Astrocyte (in vitro differentiated cells and primary cell): ENCODE measurements around the gene ACHE. TPM values are rescaled to one million over a fixed set of nuclear protein-coding genes. Genes with fewer than 3 reads are reported as not detected.
"Not testable (repeated sequence)": the region's sequence is repeated elsewhere in the genome, so short reads cannot be mapped to it uniquely, and the experiment has no call there.

Source experiments
- DNase-seq: peaks from one replicate; pipeline ENCODE4 v3.0.0-alpha.2; 2010; ENCODE audit warnings: low read depth
- FAIRE-seq: peaks from 2 replicates; lab custom pipeline; 2011; peaks lifted over from hg19 to GRCh38; lab: Jason Lieb, UNC
- H2AFZ ChIP-seq: 2 replicates; pipeline ENCODE4 v1.6.0; 2012; ENCODE audit warnings: low read depth, low read length, inconsistent platforms
- H3K27ac ChIP-seq: 2 replicates; pipeline ENCODE4 v1.5.1; 2011; ENCODE audit warnings: low read depth, low read length, inconsistent platforms
- H3K27me3 ChIP-seq: 2 replicates; pipeline ENCODE4 v1.6.0; 2011; ENCODE audit warnings: low read length, inconsistent platforms; ENCODE audit not compliant: insufficient read depth
- H3K36me3 ChIP-seq: 2 replicates; pipeline ENCODE4 v1.5.1; 2011; ENCODE audit warnings: low read length, inconsistent platforms; ENCODE audit not compliant: insufficient read depth
- H3K4me1 ChIP-seq: 2 replicates; pipeline ENCODE4 v1.5.1; 2011; ENCODE audit warnings: low read length, inconsistent platforms; ENCODE audit not compliant: insufficient read depth
- H3K4me2 ChIP-seq: 2 replicates; pipeline ENCODE4 v1.6.0; 2012; ENCODE audit warnings: low read length, inconsistent platforms
- H3K4me3 ChIP-seq: 2 replicates; pipeline ENCODE4 v1.5.1; 2011; ENCODE audit warnings: low read depth, mild to moderate bottlenecking, low read length, inconsistent platforms; ENCODE audit not compliant: insufficient read depth
- H3K79me2 ChIP-seq: 2 replicates; pipeline ENCODE4 v1.6.0; 2012; ENCODE audit warnings: mild to moderate bottlenecking, low read length, inconsistent platforms; ENCODE audit not compliant: insufficient read depth
- H3K9ac ChIP-seq: 2 replicates; pipeline ENCODE4 v1.6.0; 2012; ENCODE audit warnings: mild to moderate bottlenecking, low read length, inconsistent platforms
- H3K9me3 ChIP-seq: 2 replicates; pipeline ENCODE4 v1.5.1; 2012; ENCODE audit warnings: low read depth, mild to moderate bottlenecking, low read length, inconsistent platforms; ENCODE audit not compliant: insufficient read depth
- H4K20me1 ChIP-seq: 2 replicates; pipeline ENCODE4 v1.6.0; 2012; ENCODE audit warnings: low read length, inconsistent platforms; ENCODE audit not compliant: insufficient read depth
- H3K27ac Mint-ChIP-seq: one replicate; pipeline ENCODE4 v1.8.0; 2021; ENCODE audit warnings: mild to moderate bottlenecking, mixed read lengths; ENCODE audit not compliant: unreplicated experiment
- H3K27me3 Mint-ChIP-seq: one replicate; pipeline ENCODE4 v1.8.0; 2021; ENCODE audit warnings: low read depth, mixed read lengths; ENCODE audit not compliant: unreplicated experiment
- H3K36me3 Mint-ChIP-seq: one replicate; pipeline ENCODE4 v1.8.0; 2021; ENCODE audit warnings: low read depth, mixed read lengths; ENCODE audit not compliant: unreplicated experiment
- H3K4me1 Mint-ChIP-seq: one replicate; pipeline ENCODE4 v1.8.0; 2021; ENCODE audit warnings: low read depth, mixed read lengths; ENCODE audit not compliant: unreplicated experiment
- H3K4me3 Mint-ChIP-seq: one replicate; pipeline ENCODE4 v1.8.0; 2021; ENCODE audit warnings: mild to moderate bottlenecking, moderate library complexity, mixed read lengths; ENCODE audit not compliant: unreplicated experiment
- H3K9me3 Mint-ChIP-seq: one replicate; pipeline ENCODE4 v1.8.0; 2021; ENCODE audit warnings: mild to moderate bottlenecking, mixed read lengths; ENCODE audit not compliant: unreplicated experiment
- EZH2 ChIP-seq: IDR thresholded peaks from 2 replicates; pipeline ENCODE4 v1.6.1; 2012; ENCODE audit warnings: mild to moderate bottlenecking, low read length, inconsistent platforms; ENCODE audit not compliant: insufficient read depth
- total RNA-seq: library from RNA; stranded (reverse); gene quantifications from 2 replicates; pipeline ENCODE4 v1.2.1, GENCODE V29; 2021
- TF ChIP-seq, protein P1 (sequence below): IDR thresholded peaks from 2 replicates; pipeline ENCODE4 v1.5.1; 2011; ENCODE audit warnings: low read depth, mild to moderate bottlenecking, inconsistent platforms, low read length, moderate library complexity; ENCODE audit not compliant: insufficient read depth

The ACHE gene
- total RNA-seq, 1 donor from 2014 or later, result 18.9 TPM

DNA sequence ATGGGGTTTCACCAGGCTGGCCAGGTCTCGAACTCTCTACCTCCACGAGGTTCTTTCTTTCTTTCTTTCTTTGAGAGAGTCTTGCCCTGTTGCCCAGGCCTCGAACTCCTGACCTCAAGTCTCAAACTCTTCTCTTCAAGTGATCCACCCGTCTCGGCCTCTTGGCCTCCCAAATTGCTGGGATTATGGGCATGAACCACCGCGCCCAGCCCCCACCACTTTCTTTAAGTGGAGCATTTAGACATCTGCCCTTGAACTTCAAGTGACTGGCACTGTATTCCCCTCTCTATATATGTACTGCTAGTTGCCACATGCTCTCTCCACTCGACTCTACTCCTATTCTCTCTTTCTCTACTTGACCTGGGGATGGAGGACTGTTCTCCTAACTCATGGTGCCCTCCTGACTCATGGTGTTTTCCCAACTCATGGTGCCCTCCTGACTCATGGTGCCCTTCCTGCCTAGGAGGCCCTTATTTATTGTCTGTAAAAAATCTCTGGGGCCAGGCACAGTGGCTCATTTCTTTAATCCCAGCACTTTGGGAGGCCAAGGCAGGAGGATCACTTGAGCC, 19.3 kb upstream of the ACHE start:
- Histone ChIP-seq H2AFZ (no peak overlapping the region), H3K9me3 (no peaks in the 10 kb centered on the region), H3K4me2 (no peak overlapping the region), H3K27me3 (peaks cover 2% of the 10 kb centered on the region), H3K4me1 (no peaks in the 10 kb centered on the region), H3K79me2 (no peaks in the 10 kb centered on the region), H3K4me3 (no peak overlapping the region), H3K9ac (no peak overlapping the region), H3K36me3 (no peaks in the 10 kb centered on the region), H3K27ac (no peak overlapping the region), H4K20me1 (no peaks in the 10 kb centered on the region)
- H3K27ac Mint-ChIP-seq, result no peak overlapping the region
- peaks cover 3% of the 10 kb centered on the region for H3K9me3 Mint-ChIP-seq
- H3K4me3 Mint-ChIP-seq, result no peak overlapping the region
- H3K36me3 Mint-ChIP-seq, result no peaks in the 10 kb centered on the region
- H3K4me1 Mint-ChIP-seq, result peaks cover 1% of the 10 kb centered on the region
- peaks cover 6% of the 10 kb centered on the region for H3K27me3 Mint-ChIP-seq
- TF ChIP-seq EZH2, result no peak
- TF ChIP-seq, protein P1, sequence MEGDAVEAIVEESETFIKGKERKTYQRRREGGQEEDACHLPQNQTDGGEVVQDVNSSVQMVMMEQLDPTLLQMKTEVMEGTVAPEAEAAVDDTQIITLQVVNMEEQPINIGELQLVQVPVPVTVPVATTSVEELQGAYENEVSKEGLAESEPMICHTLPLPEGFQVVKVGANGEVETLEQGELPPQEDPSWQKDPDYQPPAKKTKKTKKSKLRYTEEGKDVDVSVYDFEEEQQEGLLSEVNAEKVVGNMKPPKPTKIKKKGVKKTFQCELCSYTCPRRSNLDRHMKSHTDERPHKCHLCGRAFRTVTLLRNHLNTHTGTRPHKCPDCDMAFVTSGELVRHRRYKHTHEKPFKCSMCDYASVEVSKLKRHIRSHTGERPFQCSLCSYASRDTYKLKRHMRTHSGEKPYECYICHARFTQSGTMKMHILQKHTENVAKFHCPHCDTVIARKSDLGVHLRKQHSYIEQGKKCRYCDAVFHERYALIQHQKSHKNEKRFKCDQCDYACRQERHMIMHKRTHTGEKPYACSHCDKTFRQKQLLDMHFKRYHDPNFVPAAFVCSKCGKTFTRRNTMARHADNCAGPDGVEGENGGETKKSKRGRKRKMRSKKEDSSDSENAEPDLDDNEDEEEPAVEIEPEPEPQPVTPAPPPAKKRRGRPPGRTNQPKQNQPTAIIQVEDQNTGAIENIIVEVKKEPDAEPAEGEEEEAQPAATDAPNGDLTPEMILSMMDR, result no peak
- DNase-seq (no peak), FAIRE-seq (no peak)

DNA sequence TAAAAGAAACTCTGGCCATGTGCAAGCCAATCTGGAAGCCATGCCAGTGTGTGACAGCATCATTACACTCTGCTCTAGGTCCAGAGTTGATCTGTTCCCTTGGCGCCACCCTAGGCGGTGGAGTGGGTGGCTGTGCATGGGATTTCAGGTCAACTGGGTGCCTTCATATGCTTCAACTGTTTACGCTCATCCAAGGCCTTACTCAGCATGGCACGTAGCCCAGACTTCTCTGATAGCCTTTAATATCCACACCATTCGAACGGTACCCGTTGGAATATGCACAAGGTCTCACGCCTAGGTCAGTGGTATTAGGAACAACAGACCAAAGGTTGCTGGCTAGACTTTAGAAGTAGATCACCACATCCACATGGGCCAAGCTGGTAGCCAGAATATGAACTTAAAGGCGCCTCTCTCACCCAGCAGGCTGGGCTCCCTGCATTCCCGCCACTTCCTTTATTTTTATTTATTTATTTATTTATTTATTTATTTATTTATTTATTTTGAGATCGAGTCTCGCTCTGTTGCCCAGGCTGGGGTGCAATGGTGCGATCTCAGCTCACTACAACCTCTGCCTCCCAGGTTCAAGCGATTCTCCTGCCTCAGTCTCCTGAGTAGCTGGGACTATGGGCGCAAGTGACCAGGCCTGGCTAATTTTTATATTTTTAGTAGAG, 18.7 kb upstream of the ACHE start:
- H4K20me1 ChIP-seq, result no peaks in the 10 kb centered on the region
- peaks cover 2% of the 10 kb centered on the region for H3K27me3 ChIP-seq
- peak; percentile 9 for FAIRE-seq
- no peak overlapping the region for H2AFZ ChIP-seq
- H3K36me3 ChIP-seq, result no peaks in the 10 kb centered on the region
- no peak overlapping the region for H3K27ac ChIP-seq
- no peaks in the 10 kb centered on the region for H3K4me1 ChIP-seq
- Mint-ChIP-seq H3K27ac (no peak overlapping the region), H3K4me3 (no peak overlapping the region), H3K4me1 (peaks cover 1% of the 10 kb centered on the region), H3K27me3 (peaks cover 3% of the 10 kb centered on the region), H3K36me3 (no peaks in the 10 kb centered on the region), H3K9me3 (peaks cover 3% of the 10 kb centered on the region)
- H3K79me2 ChIP-seq, result no peaks in the 10 kb centered on the region
- no peak overlapping the region for H3K9ac ChIP-seq
- no peaks in the 10 kb centered on the region for H3K9me3 ChIP-seq
- no peak for TF ChIP-seq EZH2
- TF ChIP-seq, protein P1, result no peak
- no peak for DNase-seq
- H3K4me2 ChIP-seq, result no peak overlapping the region
- no peak overlapping the region for H3K4me3 ChIP-seq

DNA sequence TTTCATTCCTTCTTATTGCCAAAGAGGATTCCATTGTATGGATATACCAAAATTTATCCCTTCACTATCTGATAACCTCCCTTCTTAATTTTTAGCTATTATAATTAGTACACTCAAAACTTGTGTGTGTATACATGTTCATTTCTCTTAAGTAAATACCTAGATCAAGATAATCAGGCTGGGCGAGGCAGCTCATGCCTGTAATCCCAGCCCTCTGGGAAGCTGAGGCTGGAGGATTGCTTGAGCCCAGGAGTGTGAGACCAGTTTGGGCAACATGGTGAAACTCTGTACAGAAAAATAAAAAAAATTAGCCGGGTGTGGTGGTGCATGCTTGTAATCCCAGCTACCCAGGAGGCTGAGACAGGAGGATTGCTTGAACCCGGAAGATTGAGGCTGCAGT, 15.8 kb upstream of the ACHE start:
- Mint-ChIP-seq H3K4me1 (peaks cover 1% of the 10 kb centered on the region), H3K4me3 (no peak overlapping the region), H3K9me3 (peaks cover 6% of the 10 kb centered on the region), H3K27me3 (peaks cover 3% of the 10 kb centered on the region), H3K36me3 (no peaks in the 10 kb centered on the region), H3K27ac (no peak overlapping the region)
- Histone ChIP-seq H3K27ac (no peak overlapping the region), H3K36me3 (no peaks in the 10 kb centered on the region), H3K79me2 (no peaks in the 10 kb centered on the region), H3K9ac (no peak overlapping the region), H4K20me1 (no peaks in the 10 kb centered on the region), H3K9me3 (no peaks in the 10 kb centered on the region), H3K4me1 (no peaks in the 10 kb centered on the region), H3K4me2 (no peak overlapping the region), H3K27me3 (peaks cover 2% of the 10 kb centered on the region), H2AFZ (no peak overlapping the region), H3K4me3 (no peak overlapping the region)
- DNase-seq (no peak), FAIRE-seq (no peak)
- TF ChIP-seq, protein P1, result no peak
- TF ChIP-seq EZH2, result no peak

DNA sequence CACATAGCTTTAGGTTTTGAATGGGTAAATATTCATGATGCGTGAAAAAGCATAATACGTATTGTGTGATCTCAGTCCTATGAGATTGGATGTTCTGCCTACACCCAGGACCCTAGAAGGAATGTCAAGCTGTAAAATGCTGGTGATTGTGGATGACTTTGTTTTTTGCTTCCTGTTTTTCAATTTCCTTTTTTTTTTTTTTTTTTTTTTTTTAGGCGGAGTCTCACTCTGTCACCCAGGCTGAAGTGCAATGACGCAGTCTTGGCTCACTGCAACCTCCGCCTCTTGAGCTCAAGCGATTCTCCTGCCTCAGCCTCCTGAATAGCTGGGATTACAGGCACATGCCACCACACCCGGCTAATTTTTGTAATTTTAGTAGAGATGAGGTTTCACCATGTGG, 14.8 kb upstream of the ACHE start:
- H3K79me2 ChIP-seq, H4K20me1 ChIP-seq, H3K4me1 ChIP-seq, H3K9me3 ChIP-seq, H3K36me3 Mint-ChIP-seq, H3K4me3 ChIP-seq, H2AFZ ChIP-seq, H3K27ac Mint-ChIP-seq, H3K27me3 Mint-ChIP-seq, H3K4me2 ChIP-seq, DNase-seq, H3K27ac ChIP-seq, FAIRE-seq, H3K4me1 Mint-ChIP-seq, H3K36me3 ChIP-seq, H3K27me3 ChIP-seq, H3K9ac ChIP-seq, H3K9me3 Mint-ChIP-seq, H3K4me3 Mint-ChIP-seq: not testable (repeated sequence)
